ENCODE results near the gene MLYCD.

The MLYCD gene

DNA sequence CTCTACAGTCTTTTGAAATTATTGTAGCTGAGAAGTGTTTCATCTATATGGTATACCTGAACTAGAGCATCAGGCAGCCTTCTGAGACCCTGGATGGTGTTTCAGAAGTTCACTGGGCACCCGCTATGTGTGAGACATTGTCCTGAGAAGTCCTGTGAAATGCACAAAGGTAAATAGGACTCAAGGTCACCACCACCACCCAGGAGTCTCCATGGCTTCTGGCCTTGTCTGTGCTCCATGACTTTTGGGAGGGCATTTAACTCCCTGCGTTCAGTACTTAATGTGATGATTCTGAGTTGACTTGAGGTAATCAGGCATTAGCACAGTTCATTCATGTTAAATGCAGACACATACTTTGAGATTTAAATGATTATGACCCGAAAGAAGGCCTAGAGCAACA is 1.1 kb downstream of the MLYCD start:
- H3K9me3 ChIP-seq (ENCODE audit: low read length): no peaks in the 10 kb centered on the region
- H3K9ac ChIP-seq (ENCODE audit: low read length): peak overlapping the region; percentile 70
- H3K27me3 ChIP-seq (ENCODE audit: control insufficient read depth in 1 of 2, insufficient read depth in 2 of 2, low read length in 2 of 2): no peaks in the 10 kb centered on the region
- no peaks in the 10 kb centered on the region for H3K36me3 ChIP-seq (ENCODE audit: insufficient read depth, low read length)
- H3K4me3 ChIP-seq (ENCODE audit: low read depth in 1 of 2, low read length in 2 of 2): peak overlapping the region; percentile 68 to 83
- H3K4me1 ChIP-seq (ENCODE audit: insufficient read depth, low read length): peaks cover 38% of the 10 kb centered on the region
- no peak overlapping the region for H3K27ac ChIP-seq (ENCODE audit: low read depth, low read length)

- Histone ChIP-seq H3K27me3 (ENCODE audit: control insufficient read depth in 1 of 2, insufficient read depth in 2 of 2, low read length in 2 of 2) (no peaks in the 10 kb centered on the region), H3K36me3 (ENCODE audit: insufficient read depth, low read length) (no peaks in the 10 kb centered on the region), H3K9me3 (ENCODE audit: low read length) (no peaks in the 10 kb centered on the region), H3K4me3 (ENCODE audit: low read depth in 1 of 2, low read length in 2 of 2) (no peak overlapping the region), H3K27ac (ENCODE audit: low read depth, low read length) (no peak overlapping the region), H3K4me1 (ENCODE audit: insufficient read depth, low read length) (peaks cover 38% of the 10 kb centered on the region), H3K9ac (ENCODE audit: low read length) (no peak overlapping the region)
Observed at GRCh38 chr16:83900571-83900970, 1.7 kb downstream of the MLYCD start.

GRCh38 chr16:83901101-83901500 is 2.2 kb downstream of the MLYCD start:
- Histone ChIP-seq H3K9ac (ENCODE audit: low read length) (no peak overlapping the region), H3K27me3 (ENCODE audit: control insufficient read depth in 1 of 2, insufficient read depth in 2 of 2, low read length in 2 of 2) (no peaks in the 10 kb centered on the region), H3K27ac (ENCODE audit: low read depth, low read length) (no peak overlapping the region), H3K9me3 (ENCODE audit: low read length) (no peaks in the 10 kb centered on the region), H3K4me3 (ENCODE audit: low read depth in 1 of 2, low read length in 2 of 2) (no peak overlapping the region), H3K4me1 (ENCODE audit: insufficient read depth, low read length) (peaks cover 38% of the 10 kb centered on the region), H3K36me3 (ENCODE audit: insufficient read depth, low read length) (no peaks in the 10 kb centered on the region)

GRCh38 chr16:83903751-83904150 is 4.8 kb downstream of the MLYCD start:
- H3K27ac ChIP-seq (ENCODE audit: low read depth, low read length): no peak overlapping the region
- no peaks in the 10 kb centered on the region for H3K9me3 ChIP-seq (ENCODE audit: low read length)
- H3K27me3 ChIP-seq (ENCODE audit: control insufficient read depth in 1 of 2, insufficient read depth in 2 of 2, low read length in 2 of 2): no peaks in the 10 kb centered on the region
- no peak overlapping the region for H3K9ac ChIP-seq (ENCODE audit: low read length)
- no peak overlapping the region for H3K4me3 ChIP-seq (ENCODE audit: low read depth in 1 of 2, low read length in 2 of 2)
- H3K36me3 ChIP-seq (ENCODE audit: insufficient read depth, low read length): peaks cover 5% of the 10 kb centered on the region
- H3K4me1 ChIP-seq (ENCODE audit: insufficient read depth, low read length): peaks cover 30% of the 10 kb centered on the region

DNA sequence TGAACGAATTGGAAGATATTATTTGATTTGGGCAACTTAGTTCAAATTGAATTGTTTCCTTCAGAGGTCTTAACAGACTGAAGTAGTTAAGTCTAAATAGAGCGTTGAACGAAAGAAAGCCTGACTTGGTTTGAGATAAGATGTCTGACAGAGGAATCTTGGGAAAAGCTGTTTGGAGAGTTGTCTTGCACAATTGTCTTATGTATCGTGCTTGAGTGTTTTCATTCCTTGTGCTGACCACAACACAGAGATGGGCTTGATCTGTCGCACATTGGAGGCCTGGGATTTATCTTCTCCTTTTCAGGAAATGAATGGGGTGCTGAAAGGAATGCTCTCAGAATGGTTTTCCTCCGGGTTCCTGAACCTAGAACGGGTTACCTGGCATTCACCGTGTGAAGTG is 7.8 kb downstream of the MLYCD start:
- no peak overlapping the region for H3K4me3 ChIP-seq (ENCODE audit: low read depth in 1 of 2, low read length in 2 of 2)
- no peak overlapping the region for H3K9ac ChIP-seq (ENCODE audit: low read length)
- H3K27ac ChIP-seq (ENCODE audit: low read depth, low read length): no peak overlapping the region
- peaks cover 17% of the 10 kb centered on the region for H3K4me1 ChIP-seq (ENCODE audit: insufficient read depth, low read length)
- H3K36me3 ChIP-seq (ENCODE audit: insufficient read depth, low read length): peaks cover 23% of the 10 kb centered on the region
- H3K9me3 ChIP-seq (ENCODE audit: low read length): no peaks in the 10 kb centered on the region
- H3K27me3 ChIP-seq (ENCODE audit: control insufficient read depth in 1 of 2, insufficient read depth in 2 of 2, low read length in 2 of 2): no peaks in the 10 kb centered on the region

- no peak overlapping the region for H3K4me3 ChIP-seq (ENCODE audit: low read depth in 1 of 2, low read length in 2 of 2)
- H3K36me3 ChIP-seq (ENCODE audit: insufficient read depth, low read length): peaks cover 27% of the 10 kb centered on the region
- no peak overlapping the region for H3K27ac ChIP-seq (ENCODE audit: low read depth, low read length)
Observed at GRCh38 chr16:83907111-83907510, 8.2 kb downstream of the MLYCD start.

DNA sequence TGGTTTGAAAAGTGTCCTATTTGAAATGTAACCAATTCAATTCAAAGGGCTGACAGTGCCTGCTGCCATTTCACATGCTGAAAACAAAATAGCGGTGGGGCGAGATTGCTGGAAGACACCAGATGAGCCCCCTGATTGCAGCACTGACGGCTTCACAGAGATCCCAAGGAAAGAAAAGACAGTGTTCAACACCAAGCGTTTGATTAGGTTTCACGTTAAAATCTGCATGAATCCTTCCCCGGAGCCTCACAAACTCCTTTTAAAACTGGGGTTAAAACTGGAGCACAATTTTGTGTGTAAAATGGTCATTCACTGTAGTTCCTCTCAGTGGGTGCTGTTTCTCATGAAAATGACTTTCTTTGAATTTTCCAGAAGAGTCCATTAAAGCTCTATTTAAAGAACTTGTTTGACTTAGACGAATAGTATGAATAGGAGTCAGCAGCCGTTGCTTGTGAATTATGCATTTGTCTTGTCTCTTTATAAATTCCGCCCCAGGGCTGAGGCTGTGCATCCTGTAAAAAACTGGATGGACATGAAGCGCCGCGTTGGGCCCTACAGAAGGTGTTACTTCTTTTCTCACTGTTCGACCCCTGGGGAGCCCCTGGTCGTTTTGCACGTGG is 8.8 kb downstream of the MLYCD start:
- H3K9ac ChIP-seq (ENCODE audit: low read length): no peak overlapping the region
- no peaks in the 10 kb centered on the region for H3K27me3 ChIP-seq (ENCODE audit: control insufficient read depth in 1 of 2, insufficient read depth in 2 of 2, low read length in 2 of 2)
- H3K4me1 ChIP-seq (ENCODE audit: insufficient read depth, low read length): peaks cover 13% of the 10 kb centered on the region
- H3K27ac ChIP-seq (ENCODE audit: low read depth, low read length): no peak overlapping the region
- peaks cover 33% of the 10 kb centered on the region for H3K36me3 ChIP-seq (ENCODE audit: insufficient read depth, low read length)
- H3K4me3 ChIP-seq (ENCODE audit: low read depth in 1 of 2, low read length in 2 of 2): no peak overlapping the region
- no peaks in the 10 kb centered on the region for H3K9me3 ChIP-seq (ENCODE audit: low read length)

More at GRCh38 chr16:83907111-83907510, 8.2 kb downstream of the MLYCD start:
- no peaks in the 10 kb centered on the region for H3K9me3 ChIP-seq (ENCODE audit: low read length)
- no peaks in the 10 kb centered on the region for H3K27me3 ChIP-seq (ENCODE audit: control insufficient read depth in 1 of 2, insufficient read depth in 2 of 2, low read length in 2 of 2)
- H3K4me1 ChIP-seq (ENCODE audit: insufficient read depth, low read length): peaks cover 17% of the 10 kb centered on the region
- H3K9ac ChIP-seq (ENCODE audit: low read length): no peak overlapping the region

DNA sequence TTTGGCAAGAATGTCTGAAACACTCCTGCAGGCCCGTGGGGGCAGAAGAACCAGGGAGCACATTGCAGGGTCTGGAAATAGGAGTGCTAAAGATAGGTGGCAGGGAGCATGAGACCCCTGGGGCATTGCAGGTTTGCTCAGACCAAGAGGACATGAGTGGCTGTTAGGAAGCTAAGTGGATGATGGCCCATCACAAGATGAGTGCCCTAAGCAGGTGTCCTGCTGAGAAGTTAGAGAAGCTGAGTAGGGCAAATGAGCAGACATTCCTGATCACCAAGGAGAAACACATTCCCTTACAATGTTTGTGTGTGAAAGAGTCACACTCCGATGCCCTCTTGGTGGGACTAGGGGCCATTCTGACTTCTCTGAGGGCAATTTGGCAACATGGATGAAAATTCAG is 9.9 kb downstream of the MLYCD start:
- H3K9ac ChIP-seq (ENCODE audit: low read length): no peak overlapping the region
- H3K27me3 ChIP-seq (ENCODE audit: control insufficient read depth in 1 of 2, insufficient read depth in 2 of 2, low read length in 2 of 2): no peaks in the 10 kb centered on the region
- H3K4me3 ChIP-seq (ENCODE audit: low read depth in 1 of 2, low read length in 2 of 2): no peak overlapping the region
- H3K36me3 ChIP-seq (ENCODE audit: insufficient read depth, low read length): peaks cover 39% of the 10 kb centered on the region
- H3K27ac ChIP-seq (ENCODE audit: low read depth, low read length): no peak overlapping the region
- no peaks in the 10 kb centered on the region for H3K9me3 ChIP-seq (ENCODE audit: low read length)
- H3K4me1 ChIP-seq (ENCODE audit: insufficient read depth, low read length): peaks cover 5% of the 10 kb centered on the region

GRCh38 chr16:83911290-83911689 is 12.4 kb downstream of the MLYCD start:
- no peaks in the 10 kb centered on the region for H3K4me1 ChIP-seq (ENCODE audit: insufficient read depth, low read length)
- no peaks in the 10 kb centered on the region for H3K27me3 ChIP-seq (ENCODE audit: control insufficient read depth in 1 of 2, insufficient read depth in 2 of 2, low read length in 2 of 2)
- no peak overlapping the region for H3K9ac ChIP-seq (ENCODE audit: low read length)
- H3K27ac ChIP-seq (ENCODE audit: low read depth, low read length): no peak overlapping the region
- H3K4me3 ChIP-seq (ENCODE audit: low read depth in 1 of 2, low read length in 2 of 2): no peak overlapping the region
- no peaks in the 10 kb centered on the region for H3K9me3 ChIP-seq (ENCODE audit: low read length)
- peaks cover 60% of the 10 kb centered on the region for H3K36me3 ChIP-seq (ENCODE audit: insufficient read depth, low read length)

GRCh38 chr16:83912519-83913244 is 13.8 kb downstream of the MLYCD start:
- Histone ChIP-seq H3K9me3 (ENCODE audit: low read length) (no peaks in the 10 kb centered on the region), H3K9ac (ENCODE audit: low read length) (no peak overlapping the region), H3K27ac (ENCODE audit: low read depth, low read length) (no peak overlapping the region), H3K27me3 (ENCODE audit: control insufficient read depth in 1 of 2, insufficient read depth in 2 of 2, low read length in 2 of 2) (no peaks in the 10 kb centered on the region), H3K4me3 (ENCODE audit: low read depth in 1 of 2, low read length in 2 of 2) (no peak overlapping the region), H3K4me1 (ENCODE audit: insufficient read depth, low read length) (no peaks in the 10 kb centered on the region), H3K36me3 (ENCODE audit: insufficient read depth, low read length) (peaks cover 65% of the 10 kb centered on the region)

DNA sequence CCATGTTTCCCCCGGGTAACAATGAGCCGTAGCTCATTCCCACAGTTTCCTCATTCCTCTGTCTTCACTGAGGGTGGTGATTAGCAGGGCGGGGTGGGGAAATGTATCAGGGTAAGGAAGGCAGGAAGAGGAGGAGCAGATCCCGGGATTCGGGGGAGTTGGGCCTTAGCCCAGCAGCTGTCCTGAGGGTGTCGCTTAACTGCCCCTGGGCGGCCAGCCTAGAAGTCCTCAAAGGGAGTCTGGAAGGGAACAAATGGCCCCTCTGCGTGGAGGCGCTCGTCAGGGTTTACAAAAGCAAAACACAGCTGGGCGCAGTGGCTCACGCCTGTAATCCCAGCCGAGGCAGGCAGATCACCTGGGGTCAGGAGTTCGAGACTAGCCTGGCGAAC is 14.3 kb downstream of the MLYCD start:
- H3K4me1 ChIP-seq (ENCODE audit: insufficient read depth, low read length): no peaks in the 10 kb centered on the region
- no peak overlapping the region for H3K4me3 ChIP-seq (ENCODE audit: low read depth in 1 of 2, low read length in 2 of 2)
- no peaks in the 10 kb centered on the region for H3K9me3 ChIP-seq (ENCODE audit: low read length)
- no peaks in the 10 kb centered on the region for H3K27me3 ChIP-seq (ENCODE audit: control insufficient read depth in 1 of 2, insufficient read depth in 2 of 2, low read length in 2 of 2)
- H3K27ac ChIP-seq (ENCODE audit: low read depth, low read length): no peak overlapping the region
- no peak overlapping the region for H3K9ac ChIP-seq (ENCODE audit: low read length)
- H3K36me3 ChIP-seq (ENCODE audit: insufficient read depth, low read length): peaks cover 70% of the 10 kb centered on the region
